Right lobe of liver (tissue), 6 donors: ENCODE measurements around the gene EML4. TPM values are rescaled to one million over a fixed set of nuclear protein-coding genes. Genes with fewer than 3 reads are reported as not detected.

Source experiments
- ATAC-seq, 4 donors: fragments of 200-7000 bp; cut with Tn5 transposase; one replicate each; pipeline ENCODE4 v1.9.1; 2020; ENCODE audit warnings: mild to moderate bottlenecking in 4 of 4, moderate library complexity in 4 of 4
- DNase-seq, 3 donors: peaks; one replicate each; pipeline ENCODE4 v3.0.0-alpha.2; 2020
- H3K27ac ChIP-seq, 3 donors: fragments of 200-600 bp; one replicate each; pipeline ENCODE4 v1.8.0; 2022
- H3K27me3 ChIP-seq, 2 donors: fragments of 200-600 bp; one replicate each; pipeline ENCODE4 v1.8.0; 2022
- H3K36me3 ChIP-seq, 4 donors: fragments of 200-600 bp; sonication (generic) in 1 of 4; one replicate each; pipeline versions ENCODE4 v1.5.1 to v1.8.0; 2017 to 2022; ENCODE audit warnings: control low read depth in 1 of 4
- H3K4me1 ChIP-seq, 4 donors: fragments of 200-600 bp; sonication (generic) in 1 of 4; one replicate each; pipeline versions ENCODE4 v1.5.1 to v1.8.0; 2017 to 2022; ENCODE audit warnings: control low read depth in 1 of 4
- H3K4me3 ChIP-seq, 3 donors: fragments of 200-600 bp; one replicate each; pipeline ENCODE4 v1.8.0; 2022
- H3K9me3 ChIP-seq, 4 donors: fragments of 200-600 bp; sonication (generic) in 1 of 4; one replicate each; pipeline versions ENCODE4 v1.5.1 to v1.8.0; 2017 to 2022; ENCODE audit warnings: control low read depth in 1 of 4
- CTCF ChIP-seq, 4 donors: fragments of 200-600 bp in 3 of 4; fragments of 450-650 bp in 1 of 4; IDR thresholded peaks; one replicate each; pipeline versions ENCODE4 v1.5.1 to v1.8.0; 2016 to 2022; ENCODE audit warnings: antibody characterized with exemption in 4 of 4, mild to moderate bottlenecking in 2 of 4
- POLR2A ChIP-seq: fragments of 450-650 bp; IDR thresholded peaks from one replicate; pipeline ENCODE4 v1.6.1; 2017; ENCODE audit warnings: antibody characterized with exemption, mild to moderate bottlenecking
- WGBS: methylation state at CpG from one replicate; pipeline ENCODE4 v1.1.6; 2018; ENCODE audit warnings: low coverage, low lambda C conversion rate; ENCODE audit not compliant: insufficient coverage; ENCODE audit errors: missing lambda C conversion rate; 5-methylcytosine and 5-hydroxymethylcytosine counted together
- intact Hi-C, 2 donors: fragments of 100-400 bp; cut with DNase I; formaldehyde crosslinking; loops; one replicate each; pipeline versions ENCODE4 v1.11.2 to v1.14.1; 2022
- total RNA-seq, 6 experiments: library from RNA; depleted of rRNA in 2 of 6; stranded (reverse); fragments of >200 nt in 2 of 6; fragmentation: NEBNext Ultra II Directional in 3 of 6; extraction: Animal tissue kit (Norgen Biotek cat#: 25700) in 3 of 6; gene quantifications; one replicate each; pipeline versions ENCODE4 v1.1.0 to v1.2.4, GENCODE V29; 2016 to 2023
- donor health status: DM: no; HTN: yes; CAD: no.
- donor health status: DM: no; HTN: no; CAD: no.
- donor health status: DM: no; HTN: no; CAD: no.
- donor health status: DM: no; HTN: yes; CAD: no.
- donor health status: DM: no; HTN: yes; CAD: no.

The EML4 gene
- total RNA-seq, 6 experiments from 2014 or later = 28.3 to 55.7 (median 36.7) TPM

DNA sequence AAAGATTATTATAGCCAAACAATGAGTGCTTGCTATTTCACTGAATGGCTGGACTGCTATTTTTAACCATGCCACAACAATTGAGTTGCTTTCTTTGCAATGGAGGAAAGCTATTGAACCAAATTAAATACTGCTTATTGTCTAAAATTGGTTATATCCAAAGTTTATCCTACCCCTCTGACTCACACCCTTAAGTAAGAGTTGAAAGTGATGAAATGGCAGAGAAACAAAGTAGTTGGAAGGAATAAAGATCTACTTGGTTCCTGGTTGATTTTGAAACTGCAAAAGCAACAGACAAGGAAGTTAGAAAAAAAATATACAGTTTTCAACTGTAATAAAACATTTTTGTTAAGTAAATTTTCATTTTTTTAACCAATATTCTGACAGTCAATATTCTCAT lies 47.5 kb downstream of the EML4 start:
- Histone ChIP-seq H3K4me3 (no peak overlapping the region), H3K36me3 (no peaks in the 10 kb centered on the region), H3K9me3 (no peaks in the 10 kb centered on the region), H3K27ac (no peak overlapping the region), H3K27me3 (no peaks in the 10 kb centered on the region), H3K4me1 (no peaks in the 10 kb centered on the region)
- intact Hi-C loops = no loop called here
- DNase-seq = no peak
- no peak for TF ChIP-seq POLR2A
- TF ChIP-seq CTCF (IDR thresholded peaks at IDR 0.05) = no peak
- peak in 2 of 4 donors; percentile 24 to 79 for ATAC-seq

- WGBS = 57% methylated on average over 3 of the region's 3 CpGs
- DNase-seq (no peak), ATAC-seq (no peak)
- no peaks in the 10 kb centered on the region for H3K4me1 ChIP-seq
- no peaks in the 10 kb centered on the region for H3K36me3 ChIP-seq
- intact Hi-C loops = no loop called here
- H3K27me3 ChIP-seq = no peaks in the 10 kb centered on the region
- no peak overlapping the region for H3K27ac ChIP-seq
- no peaks in the 10 kb centered on the region for H3K9me3 ChIP-seq
- no peak overlapping the region for H3K4me3 ChIP-seq
- TF ChIP-seq POLR2A = no peak
- TF ChIP-seq CTCF (IDR thresholded peaks at IDR 0.05) = no peak
These were observed 48.2 kb downstream of the EML4 start for GRCh38 chr2:42217307-42217706.

GRCh38 chr2:42217914-42218313 lies 48.8 kb downstream of the EML4 start:
- intact Hi-C loops = no loop called here
- no peak for TF ChIP-seq POLR2A
- no peak for TF ChIP-seq CTCF (IDR thresholded peaks at IDR 0.05)
- Histone ChIP-seq H3K36me3 (no peaks in the 10 kb centered on the region), H3K4me3 (no peak overlapping the region), H3K9me3 (no peaks in the 10 kb centered on the region), H3K4me1 (no peaks in the 10 kb centered on the region), H3K27me3 (no peaks in the 10 kb centered on the region), H3K27ac (no peak overlapping the region)
- WGBS = 100% methylated on average over 1 of the region's 5 CpGs
- DNase-seq (no peak), ATAC-seq (no peak)

DNA sequence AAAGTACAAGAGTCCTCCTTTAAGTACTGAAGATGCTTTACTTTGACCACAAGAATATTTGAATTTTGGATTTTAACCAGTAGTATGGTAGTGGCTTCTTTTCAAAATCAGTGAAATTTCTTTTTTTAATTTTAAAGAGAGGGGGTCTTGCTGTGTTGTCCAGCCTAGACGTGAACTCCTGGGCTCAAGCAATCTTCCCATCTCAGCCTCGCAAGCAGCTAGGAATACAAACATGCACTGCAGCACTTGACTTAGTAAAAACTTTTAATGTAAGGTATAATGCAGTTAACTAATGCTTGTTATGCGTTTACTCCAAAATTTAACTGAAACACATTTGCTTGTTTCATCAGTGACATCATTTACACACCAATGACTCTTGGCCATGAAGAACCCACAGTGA lies 49.6 kb downstream of the EML4 start:
- intact Hi-C loops = no loop called here
- Histone ChIP-seq H3K9me3 (no peaks in the 10 kb centered on the region), H3K36me3 (no peaks in the 10 kb centered on the region), H3K27me3 (no peaks in the 10 kb centered on the region), H3K4me3 (no peak overlapping the region), H3K27ac (no peak overlapping the region), H3K4me1 (no peaks in the 10 kb centered on the region)
- WGBS = 97% methylated on average over 3 of the region's 3 CpGs
- DNase-seq (no peak), ATAC-seq (no peak)
- TF ChIP-seq POLR2A (no peak), CTCF (IDR thresholded peaks at IDR 0.05) (no peak)

GRCh38 chr2:42219160-42219559 lies 50.0 kb downstream of the EML4 start:
- WGBS = 78% methylated on average over 3 of the region's 3 CpGs
- no peaks in the 10 kb centered on the region for H3K27me3 ChIP-seq

More at GRCh38 chr2:42219160-42219559, 50.0 kb downstream of the EML4 start:
- no peaks in the 10 kb centered on the region for H3K36me3 ChIP-seq
- no peaks in the 10 kb centered on the region for H3K4me1 ChIP-seq
- no peak for DNase-seq
- TF ChIP-seq CTCF (IDR thresholded peaks at IDR 0.05) (no peak), POLR2A (no peak)
- intact Hi-C loops = no loop called here
- H3K27ac ChIP-seq = no peak overlapping the region
- ATAC-seq = no peak
- no peak overlapping the region for H3K4me3 ChIP-seq
- H3K9me3 ChIP-seq = no peaks in the 10 kb centered on the region
